AG08396 (cell line): Measurements from ENCODE around the gene LILRB3.
"Not testable (repeated sequence)": the region's sequence is repeated elsewhere in the genome, so short reads cannot be mapped to it uniquely, and the experiment has no call there.

Experiments
- DNase-seq: peaks from one replicate; pipeline ENCODE4 v3.0.0; 2012; ENCODE audit warnings: low spot score, mixed read lengths

LILRB3 gene

DNA sequence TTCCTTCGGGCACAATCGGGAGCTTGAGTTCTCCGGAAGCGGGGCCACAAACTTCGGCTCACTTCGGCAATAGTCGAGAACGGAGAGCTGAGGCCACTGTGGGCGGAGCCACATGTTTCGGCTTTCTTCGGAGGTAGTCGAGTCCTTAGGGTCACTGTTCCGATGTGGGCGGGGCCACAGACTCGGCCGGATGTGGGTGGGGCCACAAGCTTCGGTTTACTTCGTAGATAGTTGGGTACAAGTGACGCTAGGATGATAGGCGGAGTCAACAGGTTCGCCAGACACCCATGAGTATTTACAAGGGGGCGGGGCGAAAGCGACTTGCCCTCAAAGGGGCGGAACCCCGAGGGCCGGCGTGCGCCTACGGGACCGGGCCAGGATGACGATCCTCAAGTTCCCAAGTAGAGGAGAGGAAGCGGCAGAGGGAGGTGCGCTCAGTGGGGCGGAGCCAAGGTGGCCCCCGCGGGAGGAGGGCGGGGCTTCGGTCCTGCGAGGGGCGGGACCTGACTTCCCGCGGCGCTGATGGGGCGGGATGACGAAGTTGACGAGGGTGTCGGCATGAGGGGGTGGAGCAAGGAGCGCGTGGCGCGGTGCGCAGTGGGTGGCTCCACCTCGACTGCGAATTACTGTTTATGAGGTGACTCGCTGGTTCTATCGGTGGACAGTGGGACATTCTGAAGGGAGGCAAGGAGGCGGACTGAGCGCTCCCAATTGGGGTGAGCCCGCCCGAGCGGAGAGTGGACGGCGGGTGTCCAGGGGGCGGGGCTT lies 32.9 kb downstream of the LILRB3 start:
- DNase-seq, result peak; percentile 98

DNA sequence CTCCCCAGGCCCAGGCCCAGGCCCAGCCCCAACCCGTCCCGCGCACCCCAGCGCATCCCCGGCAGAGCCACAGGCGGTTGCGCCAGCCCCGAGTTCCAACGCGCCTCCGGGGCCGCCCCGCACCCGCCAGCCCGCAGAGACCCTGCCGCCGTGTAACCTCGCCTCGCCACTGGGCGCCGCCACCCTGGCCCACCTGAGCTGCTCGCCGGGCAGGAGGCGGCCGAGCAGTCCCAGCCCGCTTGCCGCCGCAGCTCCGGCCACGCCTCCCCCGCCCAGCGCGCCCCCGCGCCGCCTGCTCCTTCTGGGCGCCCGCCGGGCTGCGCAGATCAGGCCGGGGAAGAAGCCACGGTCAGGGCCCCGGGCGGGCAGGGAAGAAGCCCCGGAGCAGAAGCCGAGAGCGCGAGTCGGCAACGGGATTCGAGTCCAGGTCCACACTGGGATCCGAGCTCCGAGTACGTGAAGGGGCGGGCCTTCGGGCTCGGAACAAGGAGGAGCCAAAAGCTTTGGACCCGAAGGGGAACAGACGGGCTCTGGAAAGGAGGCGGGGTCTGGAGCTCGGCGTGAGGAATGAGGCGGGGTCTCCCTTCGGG lies 33.6 kb downstream of the LILRB3 start, which contains the start of gene MBOAT7:
MBOAT7 (minus strand) TSS at position 436 of the 590 bp plus-strand sequence. CDS start 1,072 bp downstream, outside the sequence.
- no peak for DNase-seq

DNA sequence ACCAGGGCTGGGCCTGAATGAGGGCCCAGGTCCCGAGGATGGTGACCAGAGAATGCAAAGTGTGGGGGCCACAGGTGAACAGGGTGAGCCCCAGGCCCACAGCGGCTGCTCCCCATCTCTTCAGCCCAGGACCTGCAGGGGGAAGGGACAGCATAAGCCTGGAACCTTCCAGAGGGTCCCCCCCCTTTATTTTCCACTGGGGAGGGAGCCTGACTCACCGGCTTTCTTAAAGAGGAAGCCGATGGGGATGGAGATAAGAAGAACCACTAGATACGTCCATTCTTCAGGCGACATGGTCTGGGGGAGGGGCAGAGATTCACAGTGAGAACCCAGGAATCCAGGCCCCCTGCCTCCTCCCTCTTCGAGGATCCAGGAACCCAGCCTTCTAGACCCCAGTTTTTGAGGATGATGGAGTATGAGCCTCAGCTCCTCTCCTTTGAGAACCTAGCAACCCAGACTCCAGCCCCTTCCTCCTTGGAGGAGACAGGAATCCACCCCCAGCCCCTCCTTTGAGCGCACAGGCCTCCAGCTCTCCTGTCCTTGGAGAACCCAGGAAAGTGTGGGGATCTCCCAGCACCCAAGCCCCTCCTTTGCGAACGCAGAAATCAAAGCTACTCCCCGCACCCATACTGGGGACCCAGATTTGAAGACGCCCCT lies 34.5 kb downstream of the LILRB3 start:
- DNase-seq, result peak; percentile 62

DNA sequence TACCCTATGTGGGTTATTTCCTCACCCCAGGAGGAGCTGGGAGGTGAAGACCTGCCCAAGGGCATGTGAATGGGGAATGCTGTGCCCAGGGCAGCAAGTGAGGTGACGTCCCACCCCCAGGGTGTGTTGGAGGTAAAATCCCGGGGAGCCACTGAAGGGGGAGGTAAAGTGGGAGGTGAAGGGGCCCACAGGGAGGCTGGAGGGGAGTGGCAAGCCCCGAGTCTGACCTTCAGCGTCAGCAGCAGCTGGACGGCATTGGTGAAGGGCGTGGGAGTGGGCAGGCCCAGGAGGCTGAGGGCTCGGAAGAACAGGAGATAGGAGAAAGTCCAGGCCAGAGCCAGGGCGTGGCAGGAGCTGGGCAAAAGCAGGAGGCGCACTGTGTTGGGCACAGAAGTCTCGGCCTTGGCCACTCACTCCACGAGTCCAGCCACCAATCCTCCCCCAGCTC lies 35.8 kb downstream of the LILRB3 start:
- DNase-seq, result no peak

DNA sequence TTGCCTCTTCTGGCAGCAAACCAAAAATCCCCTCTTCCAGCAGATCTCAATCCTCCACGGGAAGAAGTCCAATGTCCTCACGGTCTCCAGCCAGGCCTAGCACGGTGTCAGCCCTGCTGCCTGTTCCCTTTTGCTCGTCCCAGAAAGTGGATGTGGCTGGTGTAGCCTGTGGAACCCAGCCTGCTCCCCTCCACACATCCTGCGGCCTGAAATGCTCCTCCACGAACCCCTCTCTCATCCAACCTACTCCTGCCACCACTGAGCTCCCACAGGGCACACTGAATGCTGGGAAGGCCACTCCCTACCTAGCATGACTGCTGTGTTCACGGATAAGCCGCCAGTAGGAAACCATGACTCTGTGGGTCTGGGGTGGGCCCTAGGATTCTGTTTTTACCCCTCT lies 36.5 kb downstream of the LILRB3 start:
- DNase-seq, result no peak

DNA sequence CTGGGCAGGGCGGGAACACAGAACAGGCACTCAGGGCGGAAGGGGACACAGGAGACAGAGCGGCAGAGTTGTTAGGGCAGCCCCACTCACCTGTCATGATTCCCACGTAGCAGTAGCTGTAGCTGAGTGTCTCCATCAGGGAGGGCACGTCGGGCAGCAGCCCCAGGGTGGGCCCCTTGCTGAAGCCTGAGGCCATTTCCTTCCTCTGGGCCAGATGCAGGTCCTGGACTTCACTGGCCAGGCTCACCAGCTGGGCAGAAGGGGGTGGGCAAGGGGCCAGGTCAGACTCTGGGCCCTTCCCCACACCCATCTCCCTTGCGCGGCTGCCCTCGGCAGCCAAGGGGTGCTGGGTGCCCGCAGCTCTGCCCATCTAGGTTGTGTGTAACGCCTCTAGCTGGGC lies 39.4 kb downstream of the LILRB3 start:
- no peak for DNase-seq

DNA sequence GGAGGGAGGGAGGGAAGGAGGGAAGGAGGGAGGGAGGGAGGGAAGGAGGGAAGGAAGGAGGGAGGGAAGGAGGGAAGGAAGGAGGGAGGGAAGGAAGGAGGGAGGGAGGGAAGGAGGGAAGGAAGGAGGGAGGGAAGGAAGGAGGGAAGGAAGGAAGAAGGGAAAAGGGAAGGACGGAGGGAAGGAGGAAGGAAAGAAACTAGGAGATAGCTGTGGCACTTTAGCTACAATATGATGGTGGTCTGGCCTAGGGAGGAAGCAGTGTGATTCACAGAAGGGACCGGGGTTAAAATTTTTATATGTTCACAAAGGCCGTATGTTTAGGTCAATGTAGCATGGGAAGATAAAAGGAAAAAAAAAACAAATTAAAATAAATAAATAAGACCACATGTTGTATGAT lies 40.9 kb downstream of the LILRB3 start:
- DNase-seq, result not testable (repeated sequence)

DNA sequence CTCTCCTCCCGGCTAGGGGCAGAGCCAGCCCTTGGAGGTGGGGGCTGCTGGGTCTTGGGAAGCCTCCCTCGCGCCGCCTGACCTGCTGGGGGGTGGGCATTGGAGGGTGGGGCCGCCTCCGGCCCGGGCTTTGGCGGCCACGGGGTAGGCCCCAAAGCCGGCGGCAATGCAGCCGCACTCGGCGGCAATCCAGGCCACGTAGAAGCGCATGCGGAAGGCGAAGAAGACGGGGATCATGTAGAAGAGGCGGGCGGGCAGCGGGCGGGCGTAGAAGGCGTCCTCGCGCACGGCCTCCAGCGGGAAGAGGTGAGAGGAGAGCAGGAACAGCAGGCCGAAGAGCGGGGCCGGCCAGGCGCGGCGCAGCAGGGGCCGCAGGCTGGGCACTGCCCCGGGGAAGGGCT lies 42.1 kb downstream of the LILRB3 start:
- DNase-seq, result no peak

DNA sequence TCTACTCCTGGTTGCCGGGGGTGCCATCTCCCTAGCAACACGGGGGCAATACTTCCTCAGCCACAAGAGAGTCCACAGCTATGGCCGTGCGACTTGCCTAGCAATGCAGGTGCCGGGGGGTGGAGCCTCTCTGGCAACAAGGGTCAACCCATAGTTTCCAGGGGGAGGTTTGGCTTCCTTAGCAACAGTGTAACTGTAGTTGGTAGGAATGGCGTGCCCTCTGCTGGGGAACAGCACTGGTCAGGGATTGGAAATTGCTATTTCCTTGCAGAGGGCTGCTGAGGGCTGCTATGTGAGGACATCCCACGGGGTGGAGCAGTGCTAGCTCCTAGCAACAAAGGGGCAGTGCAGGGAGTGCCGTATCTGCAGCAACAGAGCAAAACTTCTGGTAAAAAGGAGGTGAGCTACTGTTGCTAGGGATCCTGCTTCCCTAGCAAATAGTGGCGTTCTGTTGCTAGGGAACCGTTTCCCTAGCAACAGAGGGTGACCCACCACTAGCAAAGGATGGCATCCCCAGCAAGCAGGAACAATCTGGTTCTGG lies 42.8 kb downstream of the LILRB3 start:
- DNase-seq, result peak; percentile 60

DNA sequence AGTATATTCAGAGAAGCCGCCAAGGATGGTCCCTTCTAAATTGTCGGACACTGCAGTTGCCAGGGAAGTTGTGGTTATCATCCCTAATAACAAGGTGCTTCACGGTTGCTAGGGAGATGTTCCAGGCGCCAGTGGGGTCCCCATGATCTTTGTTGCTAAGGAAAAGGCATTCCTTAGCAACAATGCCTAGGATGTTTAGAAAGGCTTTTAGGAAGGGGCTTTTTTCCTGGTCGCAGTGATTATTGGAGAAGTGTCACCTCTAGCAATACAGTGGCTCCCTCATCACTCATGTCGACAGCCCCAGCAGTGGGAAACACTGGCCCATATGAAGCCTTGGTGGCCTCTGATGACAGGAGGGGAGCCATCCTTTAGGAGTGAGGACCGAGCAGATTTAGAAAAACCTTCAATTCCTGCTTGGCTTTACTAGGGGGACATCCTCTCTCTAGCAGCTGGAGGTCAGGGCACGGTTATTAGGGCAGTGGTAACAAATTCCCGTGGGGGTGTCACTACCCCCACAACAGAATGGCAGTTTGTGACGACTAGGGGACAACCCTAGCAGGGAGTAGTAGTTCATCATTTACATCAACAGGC lies 43.5 kb downstream of the LILRB3 start:
- no peak for DNase-seq

DNA sequence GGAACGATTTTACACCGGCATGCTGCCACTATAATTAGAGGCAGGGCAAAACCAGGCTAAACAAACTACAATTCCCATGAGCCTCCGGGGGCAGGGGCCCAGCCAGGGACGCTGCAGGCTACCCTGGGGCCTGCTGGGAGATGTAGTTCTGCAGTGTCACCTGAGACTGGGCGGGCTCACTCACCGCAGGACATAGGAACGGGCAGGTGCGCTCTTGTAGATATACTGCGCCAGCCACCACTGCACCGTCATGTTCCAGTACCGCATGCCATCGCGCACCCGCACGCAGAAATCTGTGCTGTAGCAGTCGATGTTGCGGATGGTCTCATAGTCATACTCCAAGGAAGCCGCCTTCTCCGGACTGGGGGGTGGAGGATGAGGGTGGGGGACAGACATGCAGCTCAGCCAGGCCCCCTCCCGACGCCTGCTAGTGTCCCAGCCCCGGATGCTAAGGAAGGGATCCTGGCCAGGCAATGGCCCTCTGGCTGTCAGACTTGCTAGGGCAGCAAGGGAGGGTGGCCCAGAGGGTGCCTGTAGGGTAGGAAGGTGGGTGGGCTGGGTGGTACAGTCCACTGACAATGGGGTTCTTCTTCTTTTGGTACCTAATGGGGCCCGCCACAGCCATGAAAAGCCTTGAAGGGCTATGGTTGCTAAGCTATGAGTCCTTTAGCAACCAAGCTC lies 44.1 kb downstream of the LILRB3 start:
- DNase-seq, result no peak

DNA sequence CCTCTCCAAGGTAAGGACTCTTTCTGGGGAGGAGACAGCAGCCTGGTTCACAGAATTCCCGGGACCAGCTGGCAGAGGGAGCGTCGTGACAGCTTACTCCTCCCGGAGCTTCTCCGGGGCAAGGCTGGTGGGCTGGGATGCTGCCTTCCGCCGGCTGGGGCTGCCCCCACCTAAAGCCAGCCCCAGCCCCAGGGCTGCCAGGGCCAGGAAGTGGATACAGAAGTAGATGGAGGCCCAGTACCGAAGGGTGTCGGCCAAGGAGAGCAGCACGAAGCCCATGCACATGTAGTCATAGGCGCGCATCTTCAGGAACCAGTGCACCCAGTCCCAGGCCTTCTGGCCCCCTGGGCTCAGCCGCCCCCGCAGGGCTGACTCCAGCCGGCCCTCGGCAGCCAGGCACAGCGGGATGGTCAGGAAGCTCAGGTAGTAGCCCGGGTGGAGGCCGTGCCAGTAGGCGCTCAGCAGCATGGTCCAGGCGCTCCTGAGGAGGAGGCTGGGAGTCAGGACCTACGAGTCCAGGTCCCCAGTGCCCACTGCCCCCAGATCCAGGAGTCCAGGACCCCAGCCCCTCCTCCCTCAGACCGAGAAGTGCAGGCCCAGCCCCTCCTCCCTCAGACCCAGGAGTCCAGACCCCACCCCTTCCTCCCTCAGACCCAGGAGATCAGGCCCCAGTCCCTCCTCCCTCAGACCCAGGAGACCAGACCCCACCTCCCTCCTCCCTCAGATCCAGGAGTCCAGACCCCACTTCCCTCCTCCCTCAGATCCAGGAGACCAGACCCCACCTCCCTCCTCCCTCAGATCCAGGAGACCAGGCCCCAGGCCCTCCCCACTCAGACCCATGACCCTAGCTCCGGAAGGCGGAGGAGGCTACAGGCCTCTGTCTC lies 48.6 kb downstream of the LILRB3 start:
- no peak for DNase-seq

DNA sequence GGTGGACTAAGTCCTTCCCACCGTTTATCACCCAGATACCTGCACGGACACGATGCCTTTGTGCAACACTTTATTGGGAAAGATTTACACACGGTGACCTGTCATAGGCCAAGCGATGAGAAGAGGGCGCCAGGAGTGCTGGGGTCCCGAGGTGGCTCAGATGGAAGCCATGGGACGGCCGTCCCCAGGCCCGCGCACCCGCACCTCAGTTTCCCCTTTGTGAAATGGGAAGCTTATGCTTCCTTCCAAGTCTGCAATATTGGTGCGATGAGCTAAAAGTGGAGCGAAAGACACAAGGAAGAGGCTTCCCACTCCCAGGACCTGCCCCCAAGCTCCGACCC lies 49.5 kb downstream of the LILRB3 start:
- DNase-seq, result no peak

DNA sequence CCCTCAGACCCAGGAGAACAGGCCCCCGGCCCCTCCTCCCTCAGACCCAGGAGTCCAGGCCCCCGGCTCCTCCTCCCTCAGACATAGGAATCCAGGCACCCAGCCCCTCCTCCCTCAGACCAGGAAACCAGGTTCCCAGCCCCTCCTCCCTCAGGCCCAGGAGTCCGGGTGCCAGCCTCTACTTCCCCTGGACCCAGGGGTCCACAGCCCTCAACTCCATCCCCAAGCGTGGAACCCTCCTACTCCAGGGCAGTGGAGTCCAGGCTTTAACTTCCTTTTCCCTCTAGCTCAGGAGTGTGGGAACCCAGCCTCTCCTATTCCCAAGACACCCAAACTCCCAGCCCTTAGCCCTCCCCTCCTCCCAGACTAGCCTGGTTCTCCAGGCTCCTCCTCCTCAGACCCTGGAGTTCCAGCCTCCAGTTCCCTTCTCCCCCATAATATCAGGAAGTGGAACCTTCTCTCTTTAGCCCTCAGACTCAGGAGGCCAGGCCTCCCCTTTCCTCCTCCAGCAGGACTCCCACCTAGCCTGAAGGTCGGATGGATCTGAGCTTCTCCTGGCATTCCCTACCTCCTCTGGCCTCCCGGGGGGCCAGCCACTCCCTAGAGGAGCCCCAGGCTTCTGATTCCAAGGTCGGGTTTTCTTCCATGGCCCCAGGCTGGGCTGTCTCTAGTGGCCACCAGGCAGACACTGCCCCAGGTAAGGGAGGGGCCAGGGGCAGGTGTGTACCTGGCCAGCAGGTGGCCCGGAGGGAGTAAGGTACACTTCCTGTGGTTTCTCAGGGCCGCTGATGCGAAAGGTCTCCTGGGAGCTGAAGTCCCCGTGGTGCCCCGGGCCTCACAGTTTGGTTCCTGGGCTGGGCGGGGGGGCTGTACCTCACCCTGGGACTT lies 50.1 kb downstream of the LILRB3 start, which contains the start of gene TMC4:
TMC4 (minus strand) TSS at position 690 of the 888 bp plus-strand sequence; CDS start at position 647, 43 bp downstream.
- peak; percentile 36 for DNase-seq

DNA sequence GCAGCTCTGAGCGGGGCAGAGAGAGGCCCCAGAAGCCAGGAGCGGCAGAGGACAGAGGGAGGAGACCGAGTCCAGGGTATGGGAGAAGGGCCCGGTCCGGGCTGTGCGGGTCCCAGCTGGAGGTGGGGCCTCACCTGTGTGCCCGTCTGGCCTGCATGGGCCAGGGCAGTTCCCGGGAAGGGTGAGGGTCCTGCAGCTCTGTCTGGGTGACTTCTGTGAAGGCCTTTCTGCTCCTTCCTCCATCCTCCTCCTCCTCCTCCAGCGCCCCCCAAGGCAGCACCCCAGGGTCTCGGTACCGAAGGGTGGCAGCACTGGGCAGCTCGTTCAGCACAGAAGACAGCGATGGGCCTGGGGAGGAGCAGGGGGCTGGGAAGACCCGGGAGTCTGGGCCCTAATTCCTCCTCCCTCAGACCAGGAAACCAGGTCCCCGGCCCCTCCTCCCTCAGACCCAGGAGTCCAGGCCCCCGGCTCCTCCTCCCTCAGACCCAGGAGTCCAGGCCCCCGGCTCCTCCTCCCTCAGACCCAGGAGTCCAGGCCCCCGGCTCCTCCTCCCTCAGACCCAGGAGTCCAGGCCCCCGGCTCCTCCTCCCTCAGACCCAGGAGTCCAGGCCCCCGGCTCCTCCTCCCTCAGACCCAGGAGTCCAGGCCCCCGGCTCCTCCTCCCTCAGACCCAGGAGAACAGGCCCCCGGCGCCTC lies 50.9 kb downstream of the LILRB3 start:
- DNase-seq, result not testable (repeated sequence)

DNA sequence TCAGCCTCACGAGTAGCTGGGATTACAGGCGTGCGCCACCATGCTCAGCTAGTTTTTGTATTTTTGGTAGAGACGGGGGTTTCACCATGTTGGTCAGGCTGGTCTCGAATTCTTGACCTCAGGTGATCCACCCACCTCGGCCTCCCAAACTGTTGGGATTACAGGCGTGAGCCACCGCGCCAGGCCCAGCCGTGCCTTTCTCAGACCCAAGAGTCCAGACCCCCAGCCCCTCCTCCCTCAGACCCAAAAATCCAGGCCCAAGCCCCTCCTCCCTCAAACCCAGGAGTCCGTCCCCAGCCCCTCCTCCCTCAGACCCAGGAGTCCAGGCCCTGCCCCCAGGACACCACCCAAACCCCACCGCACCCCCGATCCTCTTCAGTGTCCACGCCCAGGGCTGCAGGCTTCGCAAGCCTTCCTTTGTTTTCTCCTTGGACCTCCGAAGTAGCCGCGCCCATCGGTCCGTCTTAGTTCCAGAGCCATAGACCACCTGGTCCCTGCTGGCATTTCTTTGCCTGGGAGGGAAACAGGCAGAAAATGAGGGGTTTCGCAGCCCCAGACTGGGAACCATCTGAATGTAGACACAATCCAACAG lies 53.6 kb downstream of the LILRB3 start:
- DNase-seq, result no peak

DNA sequence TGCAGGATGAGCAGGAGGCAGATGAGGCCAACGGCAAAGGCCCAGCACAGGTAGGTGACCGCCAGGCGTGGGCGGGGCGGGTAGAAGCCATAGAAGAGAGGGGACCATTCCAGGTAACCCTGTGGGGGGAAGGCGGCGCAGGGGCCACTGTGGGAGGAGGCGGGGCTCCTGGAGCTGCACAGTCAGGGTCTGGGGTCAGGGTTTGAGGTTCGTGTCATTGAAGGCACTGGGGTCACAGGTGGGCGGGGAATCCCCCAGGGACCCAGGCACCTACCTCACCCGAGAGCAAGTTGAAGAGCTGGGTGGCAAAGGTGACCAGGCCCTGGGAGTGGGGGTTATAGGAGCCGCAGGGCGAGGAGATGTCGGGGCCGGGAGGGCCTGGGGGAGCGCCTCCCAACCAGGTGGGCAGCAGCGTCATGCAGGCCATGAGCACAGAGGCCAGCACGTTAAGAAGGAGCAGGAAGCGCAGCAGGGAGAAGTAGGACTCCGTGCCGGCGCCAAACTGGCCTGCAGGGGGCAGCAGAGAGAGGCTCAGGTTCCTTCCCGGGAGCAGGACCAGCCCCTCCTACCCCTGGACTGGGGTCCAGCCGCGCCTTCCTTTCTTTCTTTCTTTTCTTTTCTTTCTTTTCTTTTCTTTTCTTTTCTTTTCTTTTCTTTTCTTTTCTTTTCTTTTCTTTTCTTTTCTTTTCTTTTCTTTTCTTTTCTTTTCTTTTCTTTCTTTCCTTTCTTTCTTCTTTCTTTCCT lies 54.5 kb downstream of the LILRB3 start:
- peak; percentile 91 for DNase-seq
